ENCODE results near the gene PKIB.
"Not testable (repeated sequence)": the region's sequence is repeated elsewhere in the genome, so short reads cannot be mapped to it uniquely, and the experiment has no call there.

PKIB gene, protein sequence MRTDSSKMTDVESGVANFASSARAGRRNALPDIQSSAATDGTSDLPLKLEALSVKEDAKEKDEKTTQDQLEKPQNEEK

GRCh38 chr6:122609881-122610689, at the start of gene PKIB:
Gene PKIB (plus strand): TSS chr6:122610405. CDS start chr6:122717795, 107,390 bp downstream.
- DNase-seq = peak; percentile 42 to 61

- no peak for DNase-seq
These were observed 46.7 kb upstream of the PKIB start for GRCh38 chr6:122563364-122564052.

- no peak for DNase-seq
These were observed 46.0 kb upstream of the PKIB start for GRCh38 chr6:122564230-122564629.

DNA sequence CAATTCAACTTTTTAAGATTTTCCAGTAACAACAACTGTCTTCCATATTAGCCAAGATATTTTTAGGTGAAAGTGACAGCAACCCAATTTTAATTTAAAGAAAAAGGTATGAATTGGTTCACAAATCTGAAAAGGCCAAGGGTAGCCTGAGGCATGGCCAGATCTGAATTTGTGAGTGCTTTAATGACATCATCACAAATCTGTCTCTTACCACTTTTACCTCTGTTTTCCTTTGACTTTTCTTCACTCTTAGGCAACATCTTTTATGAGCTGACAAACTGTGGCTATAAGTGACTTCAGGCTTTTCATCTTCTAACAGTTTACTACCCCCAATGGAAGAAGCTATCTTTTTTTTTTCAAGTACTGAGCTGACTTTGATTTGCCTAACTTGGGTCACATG, 44.5 kb upstream of the PKIB start:
- no peak for DNase-seq

DNA sequence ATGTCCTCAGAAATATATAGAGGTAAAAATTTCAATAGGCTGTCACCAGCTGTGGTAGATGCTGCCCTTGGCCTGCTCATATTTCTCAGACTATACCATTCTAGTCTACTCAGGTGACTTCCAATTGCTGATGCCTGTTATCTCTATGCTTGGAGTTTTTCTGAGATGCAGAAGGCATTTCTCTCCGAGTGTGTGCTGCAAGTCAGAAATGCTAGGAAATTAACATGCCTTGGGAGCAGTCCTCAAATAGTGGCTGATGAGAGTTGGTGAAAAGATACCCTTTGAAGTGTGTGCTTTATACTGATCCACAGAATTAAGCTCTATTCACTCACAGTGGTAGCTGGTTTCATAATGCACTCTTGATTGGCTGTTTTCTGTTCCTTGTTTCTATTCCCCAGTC, 43.2 kb upstream of the PKIB start:
- no peak for DNase-seq

DNA sequence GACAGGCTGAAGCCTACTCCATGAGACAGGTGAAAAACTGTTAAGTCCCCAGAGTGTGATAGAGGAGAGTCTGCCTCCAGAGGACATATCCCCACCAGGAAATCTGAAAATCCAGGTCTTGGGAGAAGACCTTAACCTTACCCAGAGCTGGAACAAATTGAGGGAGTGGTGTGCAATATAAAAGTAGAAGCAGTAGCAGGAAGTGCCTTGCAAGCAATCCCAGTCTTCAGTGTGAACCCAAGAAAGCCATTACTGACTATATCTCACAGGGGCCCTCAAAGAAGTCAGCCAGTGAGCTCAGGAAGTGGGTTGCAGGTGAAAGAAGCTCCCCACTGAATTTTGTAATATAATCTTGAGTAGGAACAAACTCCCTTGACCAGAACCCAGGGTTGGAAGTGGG, 41.9 kb upstream of the PKIB start:
- no peak for DNase-seq

- DNase-seq = no peak
These were observed 41.4 kb upstream of the PKIB start for GRCh38 chr6:122568797-122569221.

GRCh38 chr6:122569230-122569771, 40.9 kb upstream of the PKIB start:
- no peak for DNase-seq

DNA sequence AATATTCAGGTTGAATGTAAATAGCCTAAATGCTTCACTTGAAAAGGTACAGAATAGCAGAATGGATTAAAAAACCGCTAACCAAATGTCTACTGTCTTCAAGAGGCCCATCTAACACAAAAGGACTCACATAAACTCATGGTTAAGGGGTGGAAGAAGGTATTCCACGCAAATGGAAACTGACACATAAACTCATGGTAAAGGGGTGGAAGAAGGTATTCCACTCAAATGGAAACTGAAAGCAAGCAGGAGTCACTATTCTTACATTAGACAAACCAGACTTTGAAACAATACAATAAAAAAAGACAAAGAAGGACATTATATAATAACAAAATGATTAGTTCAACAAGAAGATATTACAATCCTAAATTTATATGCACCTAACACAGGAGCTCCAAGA, 38.3 kb upstream of the PKIB start:
- no peak for DNase-seq

- DNase-seq = no peak
These were observed 33.3 kb upstream of the PKIB start for GRCh38 chr6:122576888-122577287.

DNA sequence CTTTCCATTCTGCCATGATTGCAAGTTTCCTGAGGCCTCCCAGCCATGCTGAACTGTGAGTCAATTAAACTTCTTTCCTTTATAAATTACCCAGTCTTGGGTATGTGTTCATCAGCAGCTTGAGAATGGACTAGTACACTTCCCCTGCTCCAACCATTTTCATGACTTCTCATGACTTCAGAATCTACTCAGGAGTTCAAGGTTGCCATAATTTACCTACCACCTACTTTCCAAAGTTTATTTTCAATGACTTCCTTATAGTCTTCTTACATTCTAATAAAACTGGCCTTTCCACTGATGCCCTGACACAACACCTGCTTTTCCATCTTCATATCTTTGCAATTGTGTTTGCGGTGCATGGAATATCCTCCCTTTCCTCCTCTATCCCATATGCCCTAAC, 31.2 kb upstream of the PKIB start:
- DNase-seq = no peak

DNA sequence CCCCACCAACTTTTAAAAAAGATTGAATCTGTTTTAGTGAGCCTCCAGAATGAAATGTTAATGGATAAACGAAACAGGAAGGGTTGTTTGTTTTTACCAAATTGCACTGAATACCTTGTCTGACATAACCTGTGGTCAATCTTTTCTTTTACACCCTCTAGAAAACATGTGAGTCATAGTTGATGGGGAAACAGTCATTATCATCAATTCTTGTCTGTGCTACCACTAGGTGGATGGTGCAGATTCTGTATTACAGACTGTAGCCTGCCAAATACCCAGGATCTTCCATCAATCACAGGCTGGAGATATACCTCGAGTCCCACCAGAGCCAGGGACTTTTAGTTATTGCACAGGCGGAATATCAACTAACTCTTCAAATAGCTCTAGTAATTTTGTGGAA, 29.5 kb upstream of the PKIB start:
- no peak for DNase-seq

- DNase-seq = no peak
These were observed 21.1 kb upstream of the PKIB start for GRCh38 chr6:122589115-122589514.

- DNase-seq = not testable (repeated sequence)
These were observed 11.9 kb upstream of the PKIB start for GRCh38 chr6:122598295-122598694.

DNA sequence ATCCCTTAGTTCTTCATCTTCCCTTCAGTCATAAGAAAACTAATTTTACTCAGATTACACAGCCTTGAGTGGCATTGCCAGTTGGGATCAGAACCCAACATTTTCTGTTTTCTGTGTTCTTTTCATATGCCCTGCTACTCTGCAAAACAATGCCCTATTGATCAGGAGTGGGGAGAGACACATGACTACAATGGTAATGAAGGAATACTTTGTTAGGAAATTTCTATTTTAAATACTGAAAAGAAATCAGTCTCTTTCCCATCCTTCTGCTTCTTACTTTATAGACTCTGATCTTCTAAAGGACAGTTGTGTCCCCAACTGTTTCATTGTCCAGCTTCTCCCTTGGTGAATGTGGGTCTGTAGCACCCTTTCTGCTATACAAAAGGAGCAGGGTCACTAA, 5.5 kb upstream of the PKIB start:
- DNase-seq = no peak

GRCh38 chr6:122610690-122611455, 668 bp downstream of the PKIB start:
- peak; percentile 15 to 29 for DNase-seq

- no peak for DNase-seq
These were observed 2.6 kb downstream of the PKIB start for GRCh38 chr6:122612838-122613237.

DNA sequence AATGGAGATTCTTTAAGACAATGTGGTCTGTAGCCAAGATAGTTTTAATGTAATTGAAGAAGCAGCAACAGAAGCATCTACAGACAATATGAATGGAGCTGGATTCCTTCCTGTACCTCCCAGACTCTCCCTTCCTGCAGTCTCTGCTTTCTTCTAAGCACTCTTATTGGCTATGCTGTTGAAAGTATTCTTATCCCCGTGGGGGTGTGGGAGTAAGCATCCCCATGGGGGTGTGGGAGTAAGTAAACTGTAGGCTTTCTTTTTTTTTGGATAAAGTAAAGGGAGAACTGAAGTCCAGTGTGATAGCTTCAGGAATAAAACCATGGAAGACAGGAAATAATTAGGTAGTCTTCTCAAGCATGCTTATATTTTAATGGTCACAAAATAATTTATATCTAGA, 4.1 kb downstream of the PKIB start:
- DNase-seq = no peak

DNA sequence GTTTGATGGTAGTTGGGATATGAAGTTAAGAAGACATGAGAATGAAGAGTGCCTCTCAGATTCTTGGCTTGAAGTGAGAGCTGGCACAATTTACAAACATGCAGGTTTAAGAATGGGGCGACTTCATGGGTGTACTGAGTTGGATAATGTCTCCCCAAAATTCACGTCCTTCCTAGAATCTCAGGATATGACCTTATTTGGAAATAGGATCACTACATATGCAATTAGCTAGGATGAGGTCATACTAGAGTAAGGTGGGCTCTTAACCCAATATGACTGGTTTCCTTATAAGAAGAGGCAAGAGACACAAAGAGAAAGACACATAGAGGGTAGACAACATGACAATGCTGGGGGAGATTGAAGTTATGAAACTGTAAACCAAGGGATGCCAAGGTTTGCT, 5.2 kb downstream of the PKIB start:
- no peak for DNase-seq

DNA sequence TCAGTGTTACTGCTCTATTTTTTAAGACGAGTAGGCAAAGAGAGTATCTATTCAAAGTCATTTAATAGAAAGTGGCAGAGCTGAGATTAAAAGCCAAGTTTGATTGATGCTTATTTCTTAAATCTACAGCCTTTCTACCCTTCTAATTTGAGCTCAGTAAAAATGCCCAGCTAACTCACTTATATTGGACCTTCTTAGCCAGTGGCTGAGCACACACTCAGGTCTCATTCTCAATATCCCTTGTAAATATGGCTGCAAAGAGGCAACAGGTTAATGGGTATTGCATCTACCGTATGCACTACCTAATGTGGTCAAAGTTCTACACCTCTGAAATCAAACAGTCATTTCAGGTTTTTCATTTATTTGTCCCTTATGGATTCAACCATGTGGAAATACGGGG, 6.7 kb downstream of the PKIB start:
- DNase-seq = no peak

DNA sequence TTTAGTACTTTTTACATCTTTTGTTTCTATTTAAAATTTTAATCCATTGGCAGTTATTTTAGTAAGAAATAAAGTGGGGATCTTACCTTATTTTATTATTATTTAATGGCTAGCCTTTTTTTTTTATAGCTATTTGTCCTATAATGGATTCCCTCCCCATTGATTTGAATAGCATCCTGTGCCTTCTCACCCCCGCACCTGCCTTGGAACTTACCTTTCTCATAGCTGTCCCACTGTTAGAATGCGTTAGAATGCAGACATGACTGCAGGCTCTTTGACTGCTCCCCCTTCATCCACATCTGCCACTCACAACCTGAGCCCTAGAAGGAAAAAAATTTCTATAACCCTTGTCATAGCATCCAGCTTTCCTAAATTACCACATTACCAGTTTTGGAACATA, 9.1 kb downstream of the PKIB start:
- no peak for DNase-seq

DNA sequence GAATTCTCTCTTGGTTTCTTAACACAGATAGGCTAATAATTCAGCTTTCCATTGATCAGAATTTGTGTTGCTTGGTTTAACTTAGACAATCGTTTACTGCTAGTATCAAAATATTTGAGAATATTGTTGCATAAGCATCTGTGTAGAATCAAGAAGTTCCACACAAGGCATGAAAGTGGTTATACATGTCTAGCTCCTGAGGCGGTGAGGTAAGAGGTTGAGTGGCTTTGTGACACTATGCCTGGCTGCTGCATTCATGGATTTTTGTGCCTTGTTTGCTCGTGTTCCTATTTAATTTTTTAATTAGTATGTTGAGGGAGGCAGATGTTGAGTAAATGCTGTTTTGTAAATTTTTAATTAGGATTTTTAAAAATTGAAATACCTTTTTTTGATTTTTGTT, 10.2 kb downstream of the PKIB start:
- no peak for DNase-seq

- no peak for DNase-seq
These were observed 10.7 kb downstream of the PKIB start for GRCh38 chr6:122620902-122621301.
